ENCODE data around the gene AKAP1. TPM values are rescaled to one million over a fixed set of nuclear protein-coding genes. Genes with fewer than 3 reads are reported as not detected.
A peak's percentile ranks its signal among the peaks of the same experiment; 100 is the strongest.

The AKAP1 gene
- polyA plus RNA-seq, 1 experiment = 6.5 TPM

- peaks cover 6% of the 10 kb centered on the region for H3K27me3 ChIP-seq (ENCODE audit: control insufficient read depth, insufficient read depth, low read length)
- H3K4me3 ChIP-seq (ENCODE audit: low read depth, low read length) = no peak overlapping the region
- ChIA-PET POLR2A (no interaction called here), CTCF (no interaction called here)
- no peak overlapping the region for H3K27ac ChIP-seq (ENCODE audit: low read depth, low read length)
- no peak for TF ChIP-seq CTCF (IDR thresholded peaks at IDR 0.05; ENCODE audit: low read depth, low read length)
- H3K9me3 ChIP-seq (ENCODE audit: control insufficient read depth, insufficient read depth, low read length) = no peaks in the 10 kb centered on the region; the same call in 1 of the 2 replicates
- DNase-seq (ENCODE audit: low read depth, low spot score) = no peak
These were observed 4.3 kb upstream of the AKAP1 start for GRCh38 chr17:57080718-57081117.

DNA sequence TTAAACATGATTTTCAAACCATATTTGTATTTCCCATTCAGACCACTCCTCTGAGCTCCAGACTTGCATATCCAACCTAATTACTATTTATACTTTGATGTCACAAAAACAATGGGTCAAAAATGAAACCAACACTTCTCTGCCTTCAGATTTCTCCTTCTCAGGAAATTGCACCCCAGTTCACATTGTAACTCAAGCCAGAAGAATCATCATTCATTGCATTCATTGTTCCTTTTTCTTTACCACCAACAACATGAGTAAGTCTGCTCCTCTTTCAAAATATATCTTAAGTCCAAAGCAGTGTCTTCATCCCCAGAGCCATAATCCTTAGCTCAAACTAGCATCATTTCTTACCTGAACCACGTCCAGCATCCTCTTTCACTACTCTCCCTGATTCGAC, 2.6 kb upstream of the AKAP1 start:
- no peak for TF ChIP-seq CTCF (IDR thresholded peaks at IDR 0.05; ENCODE audit: low read depth, low read length)
- no peaks in the 10 kb centered on the region; the same call in 1 of the 2 replicates for H3K9me3 ChIP-seq (ENCODE audit: control insufficient read depth, insufficient read depth, low read length)
- ChIA-PET POLR2A (no interaction called here), CTCF (interaction anchor here (0.7 to 1.4 kb wide), 2 partner anchors 751 to 1138 kb away, joined by 3 to 9 read pairs; no protein-coding TSS in a partner anchor)
- H3K27ac ChIP-seq (ENCODE audit: low read depth, low read length) = no peak overlapping the region
- no peak for DNase-seq (ENCODE audit: low read depth, low spot score)
- no peak overlapping the region for H3K4me3 ChIP-seq (ENCODE audit: low read depth, low read length)
- H3K27me3 ChIP-seq (ENCODE audit: control insufficient read depth, insufficient read depth, low read length) = no peaks in the 10 kb centered on the region

GRCh38 chr17:57084361-57084801, 665 bp upstream of the AKAP1 start:
- Histone ChIP-seq H3K4me3 (ENCODE audit: low read depth, low read length) (peak overlapping the region; percentile 99), H3K27ac (ENCODE audit: low read depth, low read length) (peak overlapping the region; percentile 85), H3K27me3 (ENCODE audit: control insufficient read depth, insufficient read depth, low read length) (no peaks in the 10 kb centered on the region), H3K9me3 (ENCODE audit: control insufficient read depth, insufficient read depth, low read length) (no peaks in the 10 kb centered on the region; the same call in 1 of the 2 replicates)
- no peak for TF ChIP-seq CTCF (IDR thresholded peaks at IDR 0.05; ENCODE audit: low read depth, low read length)
- ChIA-PET CTCF (no interaction called here), POLR2A (interaction anchor here (0.8 to 1.4 kb wide), 2 partner anchors 161 to 766 kb away, joined by 3 to 4 read pairs; partner anchors contain the start of gene MRPS23)
- no peak for DNase-seq (ENCODE audit: low read depth, low spot score)

DNA sequence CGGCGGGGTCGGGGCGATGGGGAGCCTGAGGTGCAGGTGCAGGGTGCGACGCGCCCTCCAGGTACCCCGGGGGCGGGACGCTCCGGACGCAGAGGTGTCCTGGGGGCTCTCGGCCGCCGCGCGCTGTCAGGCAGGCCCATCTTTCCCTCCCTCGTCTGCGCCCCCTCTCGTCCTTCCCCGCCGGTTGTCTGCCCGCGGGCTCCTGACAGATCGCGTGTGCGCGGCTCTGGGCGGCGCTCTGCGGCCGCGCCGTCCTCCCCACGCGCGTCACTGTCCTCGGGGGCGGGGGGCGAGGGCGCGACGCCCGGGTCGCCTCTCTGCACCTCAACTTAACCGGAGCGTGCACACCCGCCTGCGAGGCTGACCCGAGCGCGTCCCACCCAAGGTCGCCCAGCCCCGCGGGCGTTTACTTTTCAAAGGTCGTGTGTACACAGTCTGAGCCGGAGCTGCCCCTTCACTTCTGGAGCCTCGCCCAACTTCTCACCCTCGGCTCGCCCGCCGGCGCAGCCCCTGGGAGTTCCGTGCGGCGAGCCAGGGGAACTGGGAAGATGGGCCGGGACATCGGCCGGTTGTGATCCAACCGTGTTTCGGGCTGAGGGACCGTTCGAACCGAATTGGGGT, 512 bp downstream of the AKAP1 start:
- peak; percentile 17 for TF ChIP-seq CTCF (IDR thresholded peaks at IDR 0.05; ENCODE audit: low read depth, low read length)
- DNase-seq (ENCODE audit: low read depth, low spot score) = no peak
- ChIA-PET CTCF (no interaction called here), POLR2A (interaction anchor here (1.4 kb wide), 1 partner anchor 764 kb away, joined by 3 read pairs; the partner anchor contains the start of gene MRPS23)
- Histone ChIP-seq H3K27me3 (ENCODE audit: control insufficient read depth, insufficient read depth, low read length) (no peaks in the 10 kb centered on the region), H3K9me3 (ENCODE audit: control insufficient read depth, insufficient read depth, low read length) (no peaks in the 10 kb centered on the region; the same call in 1 of the 2 replicates), H3K4me3 (ENCODE audit: low read depth, low read length) (peak overlapping the region; percentile 99), H3K27ac (ENCODE audit: low read depth, low read length) (no peak overlapping the region)

- POLR2A ChIA-PET = no interaction called here
- Histone ChIP-seq H3K9me3 (ENCODE audit: control insufficient read depth, insufficient read depth, low read length) (no peaks in the 10 kb centered on the region; the same call in 1 of the 2 replicates), H3K4me3 (ENCODE audit: low read depth, low read length) (peak overlapping the region; percentile 99), H3K27ac (ENCODE audit: low read depth, low read length) (no peak overlapping the region), H3K27me3 (ENCODE audit: control insufficient read depth, insufficient read depth, low read length) (no peaks in the 10 kb centered on the region)
- no peak for TF ChIP-seq CTCF (IDR thresholded peaks at IDR 0.05; ENCODE audit: low read depth, low read length)
- CTCF ChIA-PET = no interaction called here
- DNase-seq (ENCODE audit: low read depth, low spot score) = no peak
These were observed 1.3 kb downstream of the AKAP1 start for GRCh38 chr17:57086069-57086930.
